ENCODE measurements around the gene GPR176.

Gene GPR176

GRCh38 chr15:39889601-39890000 lies 30.5 kb downstream of the GPR176 start:
- no peak for DNase-seq (ENCODE audit: low read depth, low spot score)

GRCh38 chr15:39888809-39889208 lies 31.3 kb downstream of the GPR176 start:
- DNase-seq (ENCODE audit: low read depth, low spot score) = no peak

GRCh38 chr15:39888243-39888642 lies 31.8 kb downstream of the GPR176 start:
- no peak for DNase-seq (ENCODE audit: low read depth, low spot score)

GRCh38 chr15:39887832-39888231 lies 32.2 kb downstream of the GPR176 start:
- DNase-seq (ENCODE audit: low read depth, low spot score) = no peak

- no peak for DNase-seq (ENCODE audit: low read depth, low spot score)
Measured at GRCh38 chr15:39887211-39887610, 32.9 kb downstream of the GPR176 start.

GRCh38 chr15:39886418-39886817 lies 33.6 kb downstream of the GPR176 start:
- DNase-seq (ENCODE audit: low read depth, low spot score) = no peak

GRCh38 chr15:39885099-39885777 lies 34.8 kb downstream of the GPR176 start:
- DNase-seq (ENCODE audit: low read depth, low spot score) = no peak

- no peak for DNase-seq (ENCODE audit: low read depth, low spot score)
Measured at GRCh38 chr15:39884351-39884750, 35.7 kb downstream of the GPR176 start.

GRCh38 chr15:39882602-39883001 lies 37.5 kb downstream of the GPR176 start:
- no peak for DNase-seq (ENCODE audit: low read depth, low spot score)

- DNase-seq (ENCODE audit: low read depth, low spot score) = no peak
Measured at GRCh38 chr15:39881790-39882189, 38.3 kb downstream of the GPR176 start.

GRCh38 chr15:39880718-39881387 lies 39.2 kb downstream of the GPR176 start:
- no peak for DNase-seq (ENCODE audit: low read depth, low spot score)

- no peak for DNase-seq (ENCODE audit: low read depth, low spot score)
Measured at GRCh38 chr15:39878406-39878785, 41.7 kb downstream of the GPR176 start.

GRCh38 chr15:39874890-39875549 lies 45.0 kb downstream of the GPR176 start:
- no peak for DNase-seq (ENCODE audit: low read depth, low spot score)

GRCh38 chr15:39873978-39874377 lies 46.1 kb downstream of the GPR176 start:
- no peak for DNase-seq (ENCODE audit: low read depth, low spot score)

- DNase-seq (ENCODE audit: low read depth, low spot score) = no peak
Measured at GRCh38 chr15:39870537-39870936, 49.5 kb downstream of the GPR176 start.

GRCh38 chr15:39869858-39870515 lies 50.1 kb downstream of the GPR176 start:
- no peak for DNase-seq (ENCODE audit: low read depth, low spot score)

GRCh38 chr15:39869254-39869653 lies 50.8 kb downstream of the GPR176 start:
- no peak for DNase-seq (ENCODE audit: low read depth, low spot score)

GRCh38 chr15:39868396-39868795 lies 51.7 kb downstream of the GPR176 start:
- no peak for DNase-seq (ENCODE audit: low read depth, low spot score)

- no peak for DNase-seq (ENCODE audit: low read depth, low spot score)
Measured at GRCh38 chr15:39864116-39864515, 56.0 kb downstream of the GPR176 start.

GRCh38 chr15:39860871-39861270 lies 59.2 kb downstream of the GPR176 start:
- no peak for DNase-seq (ENCODE audit: low read depth, low spot score)

GRCh38 chr15:39860200-39860599 lies 59.9 kb downstream of the GPR176 start:
- no peak for DNase-seq (ENCODE audit: low read depth, low spot score)

GRCh38 chr15:39859636-39860035 lies 60.4 kb downstream of the GPR176 start:
- DNase-seq (ENCODE audit: low read depth, low spot score) = no peak
